ENCODE data around the gene FNIP1. TPM values are rescaled to one million over a fixed set of nuclear protein-coding genes. Genes with fewer than 3 reads are reported as not detected.

FNIP1 gene
- total and polyA plus RNA-seq, 2 of the 8 experiments (the other 6 are each of a cell fraction or from before 2014, with no cell fraction given), result 3.5 to 17.3 TPM

GRCh38 chr5:131747180-131748105 is 49.4 kb downstream of the FNIP1 start (continued):
- no peak for TF ChIP-seq TBP (IDR thresholded peaks at IDR 0.05; ENCODE audit: low read depth, low read length)
- TF ChIP-seq RXRA (IDR thresholded peaks at IDR 0.05; ENCODE audit: insufficient read depth, low read depth, low read length), result no peak
- no peak for TF ChIP-seq KDM1A (IDR thresholded peaks at IDR 0.05; ENCODE audit: borderline replicate concordance, low read length)
- TF ChIP-seq JUND (IDR thresholded peaks at IDR 0.05; ENCODE audit: low read length), result no peak
- no peak for TF ChIP-seq ATF3 (IDR thresholded peaks at IDR 0.05; ENCODE audit: insufficient read depth, low read depth, low read length)
- TF ChIP-seq SP4 (IDR thresholded peaks at IDR 0.05; ENCODE audit: low read length), result no peak
